Endothelial cell of umbilical vein (primary cell): ENCODE measurements around the gene CARMIL3. TPM values are rescaled to one million over a fixed set of nuclear protein-coding genes. Genes with fewer than 3 reads are reported as not detected.

Experiments
- BruUV-seq: library from RNA; stranded (reverse); fragments of 400-500 nt; replicated peaks from 2 replicates; lab custom pipeline; 2021; lab: Mats Ljungman, UMichigan
- CTCF ChIA-PET: fragments of 300-600, 350-600 bp; sonication (Branson Sonifier 250); formaldehyde crosslinking; loops from one replicate; lab custom pipeline; 2021; ENCODE audit warnings: antibody characterized with exemption, inconsistent platforms; lab: Charles Lee
- POLR2A ChIA-PET: fragments of 300-600, 350-600 bp; sonication (Branson Sonifier 250); formaldehyde crosslinking; loops from one replicate; lab custom pipeline; 2021; ENCODE audit warnings: antibody characterized with exemption, inconsistent platforms; lab: Charles Lee
- DNase-seq: peaks from one replicate; pipeline ENCODE4 v3.0.0-alpha.2; 2011; ENCODE audit warnings: low read depth, low spot score
- FAIRE-seq: peaks from 2 replicates; lab custom pipeline; 2011; peaks lifted over from hg19 to GRCh38; lab: Jason Lieb, UNC
- H2AFZ ChIP-seq: 2 replicates; pipeline ENCODE4 v1.6.0; 2012; ENCODE audit warnings: low read depth, low read length, control low read depth, inconsistent platforms
- H3K27ac ChIP-seq: 2 replicates; pipeline ENCODE4 v1.5.1; 2011; ENCODE audit warnings: low read depth, mild to moderate bottlenecking, control low read depth, low read length, moderate library complexity; ENCODE audit not compliant: insufficient read depth
- H3K27me3 ChIP-seq, 2 experiments: 2 replicates each; pipeline versions ENCODE4 v1.6.0 to v1.6.1; 2011; ENCODE audit warnings: low read length in 2 of 2, mixed read lengths in 1 of 2; ENCODE audit not compliant: control insufficient read depth in 2 of 2, insufficient read depth in 2 of 2
- H3K36me3 ChIP-seq, 2 experiments: 2 replicates in 1 of 2; 3 replicates in 1 of 2; pipeline ENCODE4 v1.5.1; 2011; ENCODE audit warnings: low read length in 2 of 2, mild to moderate bottlenecking in 1 of 2, moderate library complexity in 1 of 2; ENCODE audit not compliant: control insufficient read depth in 2 of 2, insufficient read depth in 2 of 2; ENCODE audit errors: extremely low read depth in 1 of 2
- H3K4me1 ChIP-seq: 3 replicates; pipeline ENCODE4 v1.5.1; 2011; ENCODE audit warnings: mild to moderate bottlenecking, low read length; ENCODE audit not compliant: control insufficient read depth, insufficient read depth; ENCODE audit errors: extremely low read depth
- H3K4me2 ChIP-seq: 2 replicates; pipeline ENCODE4 v1.6.1; 2011; ENCODE audit warnings: low read length, control low read depth, mixed read lengths; ENCODE audit not compliant: insufficient read depth
- H3K4me3 ChIP-seq, 3 experiments: fragments of 200-600 bp in 1 of 3; sonication (generic), shearing (Covaris generic) in 1 of 3; replicated peaks in 1 of 3; 2 replicates each; pipeline ENCODE4 v1.5.1; 2011 to 2016; ENCODE audit warnings: control low read depth in 3 of 3, low read length in 3 of 3, mild to moderate bottlenecking in 2 of 3, inconsistent platforms in 1 of 3, low read depth in 1 of 3, moderate library complexity in 1 of 3; ENCODE audit not compliant: insufficient read depth in 1 of 3
- H3K79me2 ChIP-seq: 2 replicates; pipeline ENCODE4 v1.6.0; 2012; ENCODE audit warnings: low read length, inconsistent platforms; ENCODE audit not compliant: control insufficient read depth, insufficient read depth
- H3K9ac ChIP-seq: replicated peaks from 2 replicates; pipeline ENCODE3; 2011; ENCODE audit warnings: low read length, control low read depth; ENCODE audit not compliant: insufficient read depth; ENCODE audit errors: extremely low read depth
- H3K9me1 ChIP-seq: replicated peaks from 3 replicates; pipeline ENCODE4 v1.6.0; 2011; ENCODE audit warnings: mild to moderate bottlenecking, low read length; ENCODE audit not compliant: control insufficient read depth, insufficient read depth; ENCODE audit errors: extremely low read depth
- H3K9me3 ChIP-seq: replicated peaks from 2 replicates; pipeline ENCODE4 v1.5.1; 2012; ENCODE audit warnings: low read length, inconsistent platforms; ENCODE audit not compliant: control insufficient read depth, insufficient read depth
- H4K20me1 ChIP-seq: replicated peaks from 2 replicates; pipeline ENCODE3; 2011; ENCODE audit warnings: mild to moderate bottlenecking, low read length; ENCODE audit not compliant: control insufficient read depth, insufficient read depth; ENCODE audit errors: extremely low read depth
- EZH2 ChIP-seq: IDR thresholded peaks from 2 replicates; pipeline ENCODE4 v1.6.1; 2012; ENCODE audit warnings: borderline replicate concordance, low read depth, mild to moderate bottlenecking, moderate library complexity, low read length, inconsistent platforms; ENCODE audit not compliant: severe bottlenecking
- FOS ChIP-seq: IDR thresholded peaks from 2 replicates; pipeline ENCODE4 v1.6.1; 2011; ENCODE audit warnings: mild to moderate bottlenecking, low read length, moderate library complexity, borderline replicate concordance; ENCODE audit not compliant: insufficient read depth
- GATA2 ChIP-seq: IDR thresholded peaks from 2 replicates; pipeline ENCODE4 v1.7.0; 2011; ENCODE audit warnings: low read depth, mild to moderate bottlenecking, moderate library complexity, mixed read lengths, low read length; ENCODE audit not compliant: insufficient read length, insufficient read depth
- JUN ChIP-seq: IDR thresholded peaks from 2 replicates; pipeline ENCODE4 v1.6.1; 2011; ENCODE audit warnings: borderline replicate concordance, low read depth; ENCODE audit not compliant: insufficient read length, insufficient read depth
- MAX ChIP-seq: IDR thresholded peaks from 2 replicates; pipeline ENCODE4 v1.6.1; 2011; ENCODE audit not compliant: insufficient read depth, insufficient read length
- MYC ChIP-seq: IDR thresholded peaks from one replicate; pipeline ENCODE4 v1.6.1; 2011; ENCODE audit warnings: mild to moderate bottlenecking, low read depth, low read length
- POLR2A ChIP-seq: IDR thresholded peaks from 2 replicates; pipeline ENCODE4 v1.6.1; 2012; ENCODE audit warnings: low read depth, mild to moderate bottlenecking, control low read depth, low read length
- POLR2AphosphoS5 ChIP-seq: IDR thresholded peaks from 2 replicates; pipeline ENCODE4 v1.6.1; 2012; ENCODE audit warnings: low read depth, mild to moderate bottlenecking, control low read depth, low read length, moderate library complexity; ENCODE audit not compliant: insufficient read depth
- dilution Hi-C: fragments of 300-500 bp; cut with MboI; formaldehyde crosslinking; loops from one replicate; pipeline ENCODE4 v1.15.0; 2019; ENCODE audit warnings: low sequenced_read_pairs; ENCODE audit not compliant: extremely low pct_ligation_motif_present
- intact Hi-C: fragments of 100-400 bp; cut with micrococcal nuclease; formaldehyde crosslinking; loops from one replicate; pipeline ENCODE4 v1.10.0; 2022
- polyA plus RNA-seq, 4 experiments: library from polyadenylated mRNA; depleted of rRNA in 3 of 4; stranded (reverse) in 3 of 4; unstranded in 1 of 4; fragments of >200 nt; gene quantifications; 2 replicates each; pipeline versions ENCODE4 v1.2.1 to v1.2.3, GENCODE V29; 2011 to 2012; ENCODE audit warnings: missing spikeins in 1 of 4
- total RNA-seq: library from RNA; stranded (reverse); gene quantifications from 2 replicates; pipeline ENCODE4 v1.2.3, GENCODE V29; 2021

The CARMIL3 gene
- total and polyA plus RNA-seq, 2 donors (not counting 3 experiments of a cell fraction or from before 2014, with no cell fraction given), result 0.03 TPM; not detected in 1

GRCh38 chr14:24100197-24100981 is 48.6 kb downstream of the CARMIL3 start:
- no TSS peak for BruUV-seq
- TF ChIP-seq MAX, result no peak
- no peak for TF ChIP-seq MYC
- TF ChIP-seq GATA2, result no peak
- TF ChIP-seq JUN, result no peak
- TF ChIP-seq POLR2AphosphoS5, result no peak
- TF ChIP-seq POLR2A, result no peak
- no peaks in the 10 kb centered on the region for H3K27me3 ChIP-seq
- H3K4me1 ChIP-seq, result peaks cover 3% of the 10 kb centered on the region
- H3K4me3 ChIP-seq, result no peak overlapping the region
- no peak overlapping the region for H3K9ac ChIP-seq
- peaks cover 0 to 2% of the 10 kb centered on the region in 2 experiments for H3K36me3 ChIP-seq
- no peaks in the 10 kb centered on the region for H3K9me3 ChIP-seq
- no peak overlapping the region for H3K27ac ChIP-seq
- H2AFZ ChIP-seq, result no peak overlapping the region
- ChIA-PET POLR2A (no interaction called here), CTCF (interaction anchor here (1.0 to 11.7 kb wide), 2 partner anchors 8 to 44 kb away, joined by 4 to 420 read pairs; no protein-coding TSS in a partner anchor)
- DNase-seq (no peak), FAIRE-seq (no peak)
- H4K20me1 ChIP-seq, result no peaks in the 10 kb centered on the region
- dilution Hi-C loops (no loop called here), intact Hi-C loops (no loop called here)
- peaks cover 4% of the 10 kb centered on the region for H3K79me2 ChIP-seq
- H3K4me2 ChIP-seq, result no peak overlapping the region
- H3K9me1 ChIP-seq, result no peaks in the 10 kb centered on the region

- Histone ChIP-seq H3K9ac (no peak overlapping the region), H3K4me2 (no peak overlapping the region), H4K20me1 (no peaks in the 10 kb centered on the region), H3K9me3 (no peaks in the 10 kb centered on the region), H3K79me2 (no peaks in the 10 kb centered on the region), H3K9me1 (no peaks in the 10 kb centered on the region), H2AFZ (no peak overlapping the region), H3K27me3 (no peaks in the 10 kb centered on the region), H3K27ac (no peak overlapping the region), H3K4me1 (peaks cover 3% of the 10 kb centered on the region), H3K36me3 (peaks cover 0 to 2% of the 10 kb centered on the region in 2 experiments), H3K4me3 (no peak overlapping the region)
- BruUV-seq, result no TSS peak
- DNase-seq (no peak), FAIRE-seq (no peak)
- dilution Hi-C loops (no loop called here), intact Hi-C loops (no loop called here)
- TF ChIP-seq FOS (no peak), POLR2A (no peak), EZH2 (no peak), POLR2AphosphoS5 (no peak), JUN (no peak)
- CTCF ChIA-PET, result interaction anchor here (0.7 to 11.7 kb wide), 3 partner anchors 9 to 45 kb away, joined by 3 to 420 read pairs (median 3); no protein-coding TSS in a partner anchor
- POLR2A ChIA-PET, result no interaction called here
Observed at GRCh38 chr14:24100982-24101494, 49.2 kb downstream of the CARMIL3 start.
